IgD-negative memory B cell (primary cell): ENCODE data around the gene LMO3. TPM values are rescaled to one million over a fixed set of nuclear protein-coding genes. Genes with fewer than 3 reads are reported as not detected.

Experiments used
- H3K27ac Mint-ChIP-seq, 3 donors: one replicate each; pipeline ENCODE4 v1.8.0; 2020 to 2022; ENCODE audit warnings: mild to moderate bottlenecking in 3 of 3, mixed read lengths in 3 of 3, moderate library complexity in 1 of 3
- H3K27me3 Mint-ChIP-seq: one replicate; pipeline ENCODE4 v1.8.0; 2021; ENCODE audit warnings: mixed read lengths
- H3K36me3 Mint-ChIP-seq: one replicate; pipeline ENCODE4 v1.8.0; 2020; ENCODE audit warnings: mild to moderate bottlenecking, mixed read lengths
- H3K4me1 Mint-ChIP-seq, 3 donors: one replicate each; pipeline ENCODE4 v1.8.0; 2020 to 2022; ENCODE audit warnings: mixed read lengths in 3 of 3, mild to moderate bottlenecking in 1 of 3
- H3K4me3 Mint-ChIP-seq, 4 donors: one replicate each; pipeline ENCODE4 v1.8.0; 2020 to 2022; ENCODE audit warnings: mild to moderate bottlenecking in 4 of 4, mixed read lengths in 4 of 4, moderate library complexity in 3 of 4
- H3K9me3 Mint-ChIP-seq, 3 donors: one replicate each; pipeline ENCODE4 v1.8.0; 2020 to 2021; ENCODE audit warnings: mixed read lengths in 3 of 3, mild to moderate bottlenecking in 1 of 3
- polyA plus RNA-seq: library from polyadenylated mRNA; unstranded; fragments of 300-500 nt; fragmentation: Illumina TruSeq; gene quantifications from one replicate; pipeline ENCODE4 v1.2.3, GENCODE V29; 2021

LMO3 gene
- polyA plus RNA-seq, 1 donor from 2014 or later = not detected

DNA sequence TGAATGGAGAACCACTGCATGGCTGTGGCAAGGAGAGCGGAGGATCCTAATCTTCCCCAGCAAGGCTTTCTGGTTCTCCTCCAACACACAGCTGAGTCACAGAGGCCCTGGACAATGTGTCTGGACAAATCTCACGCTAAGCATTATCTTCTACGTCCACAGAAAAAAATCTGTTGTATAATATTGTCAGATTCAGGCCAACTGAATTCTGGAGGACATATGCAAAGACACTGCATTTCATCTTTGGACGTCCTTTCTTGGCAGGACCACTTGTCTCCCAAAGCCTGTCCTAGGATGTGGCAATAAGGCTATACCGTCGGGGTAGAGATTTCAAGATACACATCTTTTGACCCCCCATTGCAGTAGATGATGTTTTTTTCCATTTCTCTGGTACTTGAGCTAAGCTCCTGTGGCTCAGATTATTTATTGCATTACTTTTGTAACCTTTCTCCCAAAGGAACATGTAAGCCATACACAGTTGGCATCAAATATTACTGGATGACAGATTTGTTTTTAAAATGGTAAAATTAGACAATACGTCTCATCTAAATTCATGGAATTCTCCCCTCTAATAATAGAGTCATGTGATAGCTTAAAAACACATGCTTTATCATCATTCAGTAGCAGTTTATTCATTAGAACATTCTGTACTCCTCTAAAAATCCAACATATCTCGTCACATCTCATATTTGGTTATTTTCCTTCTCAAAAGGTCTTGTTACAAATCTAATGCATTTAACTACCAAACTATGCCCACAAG lies 19.4 kb downstream of the LMO3 start:
- Mint-ChIP-seq H3K4me1 (no peaks in the 10 kb centered on the region), H3K4me3 (no peak overlapping the region), H3K36me3 (peaks cover 1% of the 10 kb centered on the region), H3K27me3 (no peaks in the 10 kb centered on the region), H3K27ac (peak overlapping the region in 1 of 3 donors; percentile 42), H3K9me3 (peaks cover 4 to 18% (median 8%) of the 10 kb centered on the region in 3 donors)

DNA sequence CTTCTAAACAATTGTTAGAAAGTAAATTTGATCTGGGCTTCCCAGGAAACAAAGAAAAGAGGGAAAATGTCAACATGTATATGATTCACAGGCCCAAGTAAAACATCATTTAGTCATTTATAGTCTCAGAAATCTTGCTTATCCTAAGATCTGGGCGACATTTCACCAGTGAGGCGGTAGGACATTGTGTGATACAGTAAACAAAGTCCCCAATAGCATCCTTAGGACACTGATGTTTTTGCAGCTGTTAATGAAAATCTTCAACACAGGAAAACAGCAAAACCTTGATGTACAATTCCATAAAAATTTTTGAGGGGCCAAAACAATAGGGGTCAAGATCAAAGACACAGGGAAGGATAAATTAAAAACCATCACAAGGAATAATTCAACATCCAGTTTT lies 20.2 kb downstream of the LMO3 start:
- Mint-ChIP-seq H3K36me3 (peaks cover 1% of the 10 kb centered on the region), H3K4me1 (no peaks in the 10 kb centered on the region), H3K9me3 (peaks cover 4 to 18% (median 8%) of the 10 kb centered on the region in 3 donors), H3K4me3 (no peak overlapping the region), H3K27ac (no peak overlapping the region), H3K27me3 (no peaks in the 10 kb centered on the region)

GRCh38 chr12:16583969-16584745 lies 21.8 kb downstream of the LMO3 start:
- Mint-ChIP-seq H3K27ac (peak overlapping the region in 1 of 3 donors; percentile 74), H3K27me3 (no peaks in the 10 kb centered on the region)

GRCh38 chr12:16581416-16581815 lies 24.5 kb downstream of the LMO3 start:
- H3K9me3 Mint-ChIP-seq = peaks cover 2 to 18% (median 4%) of the 10 kb centered on the region in 3 donors
- no peak overlapping the region for H3K27ac Mint-ChIP-seq
- no peak overlapping the region for H3K4me3 Mint-ChIP-seq
- H3K4me1 Mint-ChIP-seq = no peaks in the 10 kb centered on the region
- peaks cover 1% of the 10 kb centered on the region for H3K36me3 Mint-ChIP-seq
- no peaks in the 10 kb centered on the region for H3K27me3 Mint-ChIP-seq

More at GRCh38 chr12:16583969-16584745, 21.8 kb downstream of the LMO3 start:
- no peaks in the 10 kb centered on the region for H3K4me1 Mint-ChIP-seq
- no peak overlapping the region for H3K4me3 Mint-ChIP-seq
- H3K9me3 Mint-ChIP-seq = peaks cover 4 to 18% (median 6%) of the 10 kb centered on the region in 3 donors
- H3K36me3 Mint-ChIP-seq = peaks cover 1% of the 10 kb centered on the region

- Mint-ChIP-seq H3K4me3 (no peak overlapping the region), H3K9me3 (peaks cover 0 to 19% (median 3%) of the 10 kb centered on the region in 3 donors), H3K36me3 (peaks cover 1% of the 10 kb centered on the region), H3K27me3 (no peaks in the 10 kb centered on the region), H3K27ac (no peak overlapping the region), H3K4me1 (no peaks in the 10 kb centered on the region)
These were observed 26.9 kb downstream of the LMO3 start for GRCh38 chr12:16579041-16579440.

DNA sequence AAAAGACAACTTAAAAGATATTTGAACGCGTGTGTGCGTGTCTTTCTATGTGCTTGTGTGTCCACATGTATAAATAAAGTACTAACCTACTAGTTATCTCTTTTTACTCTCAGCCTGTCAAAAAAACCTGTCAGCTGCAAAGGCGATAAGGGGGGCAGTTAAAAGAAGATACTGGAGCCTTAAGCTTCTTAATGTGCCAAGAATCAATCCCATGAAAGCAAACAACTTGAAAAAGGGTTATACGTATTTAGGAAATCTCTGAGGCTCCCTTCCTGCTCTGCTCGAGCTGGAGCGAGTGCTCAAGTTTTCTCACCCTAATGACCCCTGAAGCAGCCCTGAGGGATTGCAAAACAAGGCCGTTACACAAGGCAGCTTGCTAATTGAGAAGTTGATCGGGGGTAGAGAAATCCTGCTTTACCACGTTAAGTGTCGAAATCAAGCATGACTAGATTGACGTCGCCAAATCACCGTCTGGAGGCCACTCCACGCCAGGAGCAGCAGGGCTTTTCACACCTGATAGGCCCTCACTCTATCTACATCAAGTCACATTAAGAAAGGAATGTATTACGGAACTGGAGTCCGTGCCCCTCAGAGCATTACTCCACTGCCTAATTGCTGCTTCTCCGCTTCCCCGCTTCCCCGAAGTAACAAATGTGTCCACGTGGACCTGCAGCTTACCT lies 32.4 kb downstream of the LMO3 start:
- no peaks in the 10 kb centered on the region for H3K36me3 Mint-ChIP-seq
- H3K27ac Mint-ChIP-seq = no peak overlapping the region
- no peaks in the 10 kb centered on the region for H3K27me3 Mint-ChIP-seq
- no peak overlapping the region for H3K4me3 Mint-ChIP-seq
- no peaks in the 10 kb centered on the region for H3K4me1 Mint-ChIP-seq
- peaks cover 0 to 4% (median 3%) of the 10 kb centered on the region in 3 donors for H3K9me3 Mint-ChIP-seq

- Mint-ChIP-seq H3K36me3 (no peaks in the 10 kb centered on the region), H3K27ac (no peak overlapping the region)
These were observed 37.1 kb downstream of the LMO3 start for GRCh38 chr12:16568873-16569272.

GRCh38 chr12:16564675-16565074 lies 41.3 kb downstream of the LMO3 start:
- H3K36me3 Mint-ChIP-seq = no peaks in the 10 kb centered on the region
- H3K9me3 Mint-ChIP-seq = peaks cover 0 to 12% (median 4%) of the 10 kb centered on the region in 3 donors
- no peaks in the 10 kb centered on the region for H3K27me3 Mint-ChIP-seq
- no peak overlapping the region for H3K4me3 Mint-ChIP-seq
- no peak overlapping the region for H3K27ac Mint-ChIP-seq
- no peaks in the 10 kb centered on the region for H3K4me1 Mint-ChIP-seq

More at GRCh38 chr12:16568873-16569272, 37.1 kb downstream of the LMO3 start:
- Mint-ChIP-seq H3K9me3 (peaks cover 0 to 12% (median 4%) of the 10 kb centered on the region in 3 donors), H3K4me3 (no peak overlapping the region), H3K27me3 (no peaks in the 10 kb centered on the region), H3K4me1 (no peaks in the 10 kb centered on the region)

GRCh38 chr12:16563504-16563903 lies 42.5 kb downstream of the LMO3 start:
- H3K27ac Mint-ChIP-seq = no peak overlapping the region

DNA sequence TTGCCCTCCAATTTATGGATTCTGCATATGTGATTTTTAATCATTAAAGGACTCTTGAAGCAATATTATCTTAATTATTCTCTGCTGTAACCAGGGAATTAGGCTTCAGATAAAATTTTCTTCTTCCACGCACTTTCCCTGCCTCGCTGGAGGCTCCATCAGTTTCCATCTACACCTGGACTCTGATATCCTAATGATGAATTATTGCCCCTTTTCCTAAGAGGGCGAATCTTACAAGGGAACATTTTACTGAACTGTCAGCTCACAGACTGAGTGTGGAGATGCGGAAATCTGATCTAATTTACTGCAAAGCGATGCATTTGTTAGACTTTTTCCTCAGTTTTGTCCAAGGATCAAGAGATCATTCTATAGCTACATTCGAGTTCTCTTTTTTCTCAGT lies 43.0 kb downstream of the LMO3 start:
- Mint-ChIP-seq H3K27me3 (no peaks in the 10 kb centered on the region), H3K9me3 (peaks cover 0 to 11% (median 4%) of the 10 kb centered on the region in 3 donors), H3K36me3 (no peaks in the 10 kb centered on the region), H3K27ac (no peak overlapping the region), H3K4me1 (no peaks in the 10 kb centered on the region), H3K4me3 (no peak overlapping the region)

More at GRCh38 chr12:16563504-16563903, 42.5 kb downstream of the LMO3 start:
- no peaks in the 10 kb centered on the region for H3K27me3 Mint-ChIP-seq
- H3K36me3 Mint-ChIP-seq = no peaks in the 10 kb centered on the region
- H3K9me3 Mint-ChIP-seq = peaks cover 0 to 12% (median 4%) of the 10 kb centered on the region in 3 donors
- H3K4me3 Mint-ChIP-seq = no peak overlapping the region
- H3K4me1 Mint-ChIP-seq = no peaks in the 10 kb centered on the region

DNA sequence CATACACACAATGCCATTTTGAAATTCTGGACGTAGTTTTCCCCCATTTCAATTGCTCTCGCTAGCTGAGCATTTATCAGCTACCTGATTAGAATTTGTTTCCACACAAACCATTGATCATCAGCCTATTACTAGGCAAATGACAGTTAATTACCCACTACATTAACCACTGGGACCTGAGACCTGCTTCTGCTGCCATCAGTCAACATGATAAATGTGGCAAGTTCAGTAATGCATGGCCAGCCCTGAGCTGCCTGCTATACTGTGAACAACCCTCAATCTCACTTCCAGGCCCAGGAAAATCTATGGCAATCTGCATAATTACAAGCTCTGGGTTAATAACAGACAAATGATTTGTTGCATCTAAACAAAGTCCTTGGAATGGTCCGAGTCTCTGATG lies 43.5 kb downstream of the LMO3 start:
- no peak overlapping the region for H3K4me3 Mint-ChIP-seq
- no peaks in the 10 kb centered on the region for H3K27me3 Mint-ChIP-seq
- no peaks in the 10 kb centered on the region for H3K4me1 Mint-ChIP-seq
- H3K36me3 Mint-ChIP-seq = no peaks in the 10 kb centered on the region
- H3K27ac Mint-ChIP-seq = no peak overlapping the region
- H3K9me3 Mint-ChIP-seq = peaks cover 0 to 7% (median 4%) of the 10 kb centered on the region in 3 donors

DNA sequence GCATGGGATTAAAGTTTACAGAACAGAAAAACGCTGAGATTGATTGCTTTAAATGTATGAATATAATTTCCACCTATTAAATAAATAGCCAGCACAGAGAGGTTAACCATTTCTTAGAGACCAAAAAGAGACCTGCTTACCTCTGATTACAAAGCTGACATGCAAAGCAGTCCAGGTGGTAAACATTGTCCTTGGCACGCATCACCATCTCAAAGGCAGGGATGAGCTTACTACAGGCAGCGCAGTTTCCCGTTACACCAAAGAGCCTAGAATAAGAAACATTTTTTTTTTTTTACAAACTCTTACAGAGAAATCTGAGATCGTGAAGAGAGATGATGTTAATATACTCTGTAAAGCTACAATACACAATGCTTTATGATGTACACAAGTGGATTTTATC lies 45.7 kb downstream of the LMO3 start:
- H3K4me3 Mint-ChIP-seq = no peak overlapping the region
- no peak overlapping the region for H3K27ac Mint-ChIP-seq
- H3K27me3 Mint-ChIP-seq = no peaks in the 10 kb centered on the region
- no peaks in the 10 kb centered on the region for H3K36me3 Mint-ChIP-seq
- H3K4me1 Mint-ChIP-seq = no peaks in the 10 kb centered on the region
- H3K9me3 Mint-ChIP-seq = peaks cover 0 to 1% (median 0%) of the 10 kb centered on the region in 3 donors

- Mint-ChIP-seq H3K9me3 (peaks cover 0 to 3% (median 1%) of the 10 kb centered on the region in 3 donors), H3K36me3 (no peaks in the 10 kb centered on the region), H3K4me1 (no peaks in the 10 kb centered on the region), H3K27me3 (no peaks in the 10 kb centered on the region), H3K4me3 (no peak overlapping the region), H3K27ac (no peak overlapping the region)
These were observed 50.3 kb downstream of the LMO3 start for GRCh38 chr12:16555630-16556029.

DNA sequence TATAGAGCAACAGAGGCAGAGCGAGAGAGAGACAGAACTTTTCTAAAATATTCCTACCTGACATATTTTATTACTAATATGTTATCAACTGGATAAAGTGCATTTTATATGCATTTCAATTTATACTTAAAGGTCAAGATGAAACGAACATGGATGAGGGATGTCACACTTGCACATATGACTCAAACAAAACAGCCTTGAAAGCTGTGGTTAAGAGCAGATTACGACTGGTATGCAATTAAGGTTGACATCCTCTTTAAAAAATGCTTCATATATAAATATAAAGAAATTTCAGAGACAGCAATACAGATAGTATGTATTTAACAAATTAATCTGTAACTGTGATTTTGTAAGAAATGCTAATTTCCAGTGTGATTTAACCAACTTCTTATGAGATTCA lies 52.5 kb downstream of the LMO3 start:
- H3K27me3 Mint-ChIP-seq = no peaks in the 10 kb centered on the region
- H3K4me1 Mint-ChIP-seq = no peaks in the 10 kb centered on the region
- no peaks in the 10 kb centered on the region for H3K36me3 Mint-ChIP-seq
- no peak overlapping the region for H3K27ac Mint-ChIP-seq
- H3K4me3 Mint-ChIP-seq = no peak overlapping the region
- H3K9me3 Mint-ChIP-seq = peaks cover 0 to 3% (median 1%) of the 10 kb centered on the region in 3 donors

DNA sequence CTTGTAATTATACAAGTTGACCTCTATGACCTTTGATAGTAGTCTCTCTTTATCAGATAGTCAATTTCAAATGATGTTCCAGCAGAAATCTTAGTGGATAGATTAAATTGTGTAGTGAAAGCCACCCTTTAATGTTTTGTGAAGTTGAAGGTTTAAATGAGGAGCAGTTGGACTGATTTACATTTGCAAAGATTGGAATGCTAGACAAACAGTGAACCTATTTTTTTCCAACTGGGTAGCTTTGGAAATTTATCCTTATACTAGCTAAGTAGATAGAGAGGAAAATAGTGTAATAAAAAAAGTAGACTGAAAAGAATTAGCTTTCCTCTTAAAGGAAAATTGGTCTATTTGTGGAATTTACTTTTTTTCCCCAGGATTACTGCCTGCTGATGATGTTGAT lies 53.7 kb downstream of the LMO3 start:
- H3K27me3 Mint-ChIP-seq = no peaks in the 10 kb centered on the region
- H3K9me3 Mint-ChIP-seq = peaks cover 0 to 8% (median 1%) of the 10 kb centered on the region in 3 donors
- H3K4me1 Mint-ChIP-seq = no peaks in the 10 kb centered on the region
- no peak overlapping the region for H3K4me3 Mint-ChIP-seq
- no peaks in the 10 kb centered on the region for H3K36me3 Mint-ChIP-seq
- no peak overlapping the region for H3K27ac Mint-ChIP-seq
